HepG2 (cell line): Measurements from ENCODE around the gene LHFPL6.

Experiments
- EZH2 ChIP-seq: conservative IDR thresholded peaks from 2 replicates; pipeline ENCODE4 v1.6.1; 2012; ENCODE audit warnings: mild to moderate bottlenecking, low read depth, low read length, moderate library complexity
- HDAC2 ChIP-seq: sonication (generic); formaldehyde crosslinking; IDR thresholded peaks from 2 replicates; pipeline ENCODE4 v1.4.0; 2020; ENCODE audit warnings: missing genetic modification reagents
- HMGXB4 ChIP-seq, 2 experiments: sonication (generic) in 1 of 2; formaldehyde crosslinking in 1 of 2; IDR thresholded peaks; 2 replicates each; pipeline versions ENCODE4 v1.4.0 to v1.6.1; 2018 to 2020; ENCODE audit warnings: missing genetic modification reagents in 2 of 2, borderline replicate concordance in 1 of 2, low read depth in 1 of 2, mild to moderate bottlenecking in 1 of 2, missing biosample characterization in 1 of 2
- HOXA7 ChIP-seq: sonication (generic); formaldehyde crosslinking; IDR thresholded peaks from 2 replicates; pipeline ENCODE4 v1.8.1; 2022; ENCODE audit warnings: mild to moderate bottlenecking, missing genetic modification reagents, moderate library complexity
- MAF1 ChIP-seq: sonication (generic); formaldehyde crosslinking; IDR thresholded peaks from 2 replicates; pipeline ENCODE4 v1.5.0; 2020; ENCODE audit warnings: missing genetic modification reagents, borderline replicate concordance
- MXD4 ChIP-seq: IDR thresholded peaks from 2 replicates; pipeline ENCODE4 v1.6.1; 2016; ENCODE audit warnings: mild to moderate bottlenecking, missing biosample characterization, missing genetic modification reagents
- NCOA2 ChIP-seq: sonication (generic); formaldehyde crosslinking; IDR thresholded peaks from 2 replicates; pipeline ENCODE4 v1.8.0; 2022; ENCODE audit warnings: inconsistent platforms
- POLR2A ChIP-seq, 2 experiments: IDR thresholded peaks; 2 replicates each; pipeline ENCODE4 v1.6.1; 2011; ENCODE audit warnings: low read depth in 2 of 2, low read length in 2 of 2, mild to moderate bottlenecking in 1 of 2, moderate library complexity in 1 of 2; ENCODE audit not compliant: insufficient read depth in 1 of 2
- RXRA ChIP-seq: sonication (generic); formaldehyde crosslinking; IDR thresholded peaks from 2 replicates; pipeline ENCODE4 v1.5.1; 2020; ENCODE audit warnings: missing genetic modification reagents
- TBX3 ChIP-seq: fragments of 450-650 bp; IDR thresholded peaks from 2 replicates; pipeline ENCODE4 v1.6.1; 2017; ENCODE audit warnings: antibody characterized with exemption, mild to moderate bottlenecking, inconsistent platforms, borderline replicate concordance
- ZNF484 ChIP-seq: sonication (generic); formaldehyde crosslinking; IDR thresholded peaks from 2 replicates; pipeline ENCODE4 v1.5.1; 2020; ENCODE audit warnings: mild to moderate bottlenecking, low read depth, missing genetic modification reagents, borderline replicate concordance

GRCh38 chr13:39417131-39417530, 185.9 kb downstream of the LHFPL6 start:
- TF ChIP-seq ZNF484 (CRISPR knock-in tag) (no peak), MAF1 (no peak), MXD4 (no peak), HOXA7 (CRISPR knock-in tag) (no peak), EZH2 (no peak), HMGXB4 (CRISPR knock-in tag; IDR thresholded peaks at IDR 0.05; ENCODE audit: borderline replicate concordance in 1 of 2, low read depth in 1 of 2) (no peak), RXRA (no peak), NCOA2 (CRISPR knock-in tag) (no peak), TBX3 (no peak), HDAC2 (CRISPR knock-in tag) (no peak), POLR2A (IDR thresholded peaks at IDR 0.05; ENCODE audit: insufficient read depth in 1 of 2, low read depth in 2 of 2, low read length in 2 of 2) (no peak)
